CD14-positive monocyte (primary cell): ENCODE measurements around the gene ZBTB7C. TPM values are rescaled to one million over a fixed set of nuclear protein-coding genes. Genes with fewer than 3 reads are reported as not detected.

Experiments
- DNase-seq, 3 donors: peaks; one replicate each; pipeline ENCODE4 v3.0.0-alpha.2; 2011 to 2022
- H2AFZ ChIP-seq: 2 replicates; pipeline ENCODE4 v1.6.0; 2012; ENCODE audit warnings: mild to moderate bottlenecking, low read depth, low read length, inconsistent platforms; ENCODE audit not compliant: insufficient read depth, poor library complexity, severe bottlenecking
- H3K27ac ChIP-seq, 2 donors: 1 replicate in 1 of 2; 2 replicates in 1 of 2; pipeline ENCODE4 v1.5.1; 2012 to 2013; ENCODE audit warnings: low read length in 2 of 2, control low read depth in 1 of 2, inconsistent platforms in 1 of 2, low read depth in 1 of 2, mild to moderate bottlenecking in 1 of 2
- H3K27me3 ChIP-seq, 2 donors: one replicate each; pipeline versions ENCODE4 v1.6.0 to v1.6.1; 2011 to 2013; ENCODE audit warnings: low read length in 2 of 2; ENCODE audit not compliant: control insufficient read depth in 2 of 2, insufficient read depth in 2 of 2
- H3K36me3 ChIP-seq, 2 donors: replicated peaks in 1 of 2; 1 replicate in 1 of 2; 2 replicates in 1 of 2; pipeline versions ENCODE4 v1.5.1 to v1.6.1; 2012 to 2013; ENCODE audit warnings: low read length in 2 of 2, control low read depth in 1 of 2, inconsistent platforms in 1 of 2, mild to moderate bottlenecking in 1 of 2; ENCODE audit not compliant: insufficient read depth in 2 of 2, control insufficient read depth in 1 of 2
- H3K4me1 ChIP-seq, 2 donors: 1 replicate in 1 of 2; 2 replicates in 1 of 2; pipeline versions ENCODE4 v1.5.1 to v1.6.1; 2012 to 2013; ENCODE audit warnings: low read length in 2 of 2, control low read depth in 1 of 2, inconsistent platforms in 1 of 2, mild to moderate bottlenecking in 1 of 2, moderate library complexity in 1 of 2; ENCODE audit not compliant: insufficient read depth in 2 of 2, control insufficient read depth in 1 of 2
- H3K4me2 ChIP-seq: replicated peaks from 2 replicates; pipeline ENCODE3; 2012; ENCODE audit warnings: low read length, moderate library complexity, mild to moderate bottlenecking; ENCODE audit not compliant: poor library complexity, severe bottlenecking; ENCODE audit errors: extremely low read depth
- H3K4me3 ChIP-seq, 3 experiments: fragments of 200-600 bp in 1 of 3; sonication (generic) in 1 of 3; replicated peaks in 1 of 3; 1 replicate in 2 of 3; 2 replicates in 1 of 3; pipeline ENCODE4 v1.5.1; 2011 to 2013; ENCODE audit warnings: low read length in 3 of 3, mild to moderate bottlenecking in 3 of 3, control low read depth in 2 of 3, low read depth in 2 of 3, inconsistent platforms in 1 of 3, moderate library complexity in 1 of 3
- H3K79me2 ChIP-seq: 2 replicates; pipeline ENCODE4 v1.6.0; 2012; ENCODE audit warnings: mild to moderate bottlenecking, control low read depth, inconsistent platforms, low read length, moderate library complexity; ENCODE audit not compliant: insufficient read depth
- H3K9ac ChIP-seq: 2 replicates; pipeline ENCODE4 v1.6.0; 2017; ENCODE audit warnings: low read length, mild to moderate bottlenecking; ENCODE audit not compliant: insufficient read depth, poor library complexity, severe bottlenecking
- H3K9me3 ChIP-seq, 2 donors: replicated peaks in 1 of 2; 1 replicate in 1 of 2; 2 replicates in 1 of 2; pipeline versions ENCODE4 v1.5.1 to v1.6.1; 2012 to 2013; ENCODE audit warnings: low read length in 2 of 2, control low read depth in 1 of 2; ENCODE audit not compliant: control insufficient read depth in 1 of 2, insufficient read depth in 1 of 2
- H4K20me1 ChIP-seq: 2 replicates; pipeline ENCODE4 v1.6.0; 2012; ENCODE audit warnings: mild to moderate bottlenecking, low read length, control low read depth, moderate library complexity; ENCODE audit not compliant: insufficient read depth
- H3K27ac Mint-ChIP-seq, 7 donors: one replicate each; pipeline ENCODE4 v1.8.0; 2020; ENCODE audit warnings: mild to moderate bottlenecking in 7 of 7, mixed read lengths in 7 of 7, moderate library complexity in 6 of 7, inconsistent platforms in 2 of 7
- H3K27me3 Mint-ChIP-seq, 3 donors: one replicate each; pipeline ENCODE4 v1.8.0; 2021 to 2022; ENCODE audit warnings: low read depth in 3 of 3, mild to moderate bottlenecking in 3 of 3, mixed read lengths in 3 of 3, moderate library complexity in 3 of 3, inconsistent platforms in 1 of 3
- H3K36me3 Mint-ChIP-seq, 2 donors: one replicate each; pipeline ENCODE4 v1.8.0; 2020; ENCODE audit warnings: mixed read lengths in 2 of 2, inconsistent platforms in 1 of 2, mild to moderate bottlenecking in 1 of 2
- H3K4me1 Mint-ChIP-seq: one replicate; pipeline ENCODE4 v1.8.0; 2020; ENCODE audit warnings: mild to moderate bottlenecking, mixed read lengths
- H3K4me3 Mint-ChIP-seq, 2 donors: one replicate each; pipeline ENCODE4 v1.8.0; 2020; ENCODE audit warnings: mild to moderate bottlenecking in 2 of 2, mixed read lengths in 2 of 2, moderate library complexity in 1 of 2
- H3K9me3 Mint-ChIP-seq, 7 donors: one replicate each; pipeline ENCODE4 v1.8.0; 2020 to 2022; ENCODE audit warnings: mixed read lengths in 7 of 7, mild to moderate bottlenecking in 6 of 7, moderate library complexity in 6 of 7, inconsistent platforms in 2 of 7
- WGBS: methylation state at CpG from one replicate; pipeline ENCODE4 v1.1.5; 2013; ENCODE audit warnings: missing lambda C conversion rate; ENCODE audit not compliant: insufficient coverage; 5-methylcytosine and 5-hydroxymethylcytosine counted together
- intact Hi-C, 2 donors: fragments of 100-400 bp; cut with micrococcal nuclease; formaldehyde crosslinking; loops; one replicate each; pipeline versions ENCODE4 v1.15.0 to v1.15.1; 2023
- polyA plus RNA-seq, 3 donors: library from polyadenylated mRNA; depleted of rRNA in 1 of 3; unstranded in 2 of 3; stranded (reverse) in 1 of 3; fragments of 300-500 nt in 2 of 3; fragments of >200 nt in 1 of 3; fragmentation: Illumina TruSeq in 2 of 3; gene quantifications; 1 replicate in 2 of 3; 2 replicates in 1 of 3; pipeline ENCODE4 v1.2.3, GENCODE V29; 2012 to 2021
- TF ChIP-seq, protein P1 (sequence below): fragments of 200-600 bp; IDR thresholded peaks from one replicate; pipeline ENCODE4 v1.8.0; 2022; ENCODE audit warnings: antibody characterized with exemption, mild to moderate bottlenecking

ZBTB7C gene
- polyA plus RNA-seq, 3 donors: 0.03 to 0.09 TPM; not detected in 1

DNA sequence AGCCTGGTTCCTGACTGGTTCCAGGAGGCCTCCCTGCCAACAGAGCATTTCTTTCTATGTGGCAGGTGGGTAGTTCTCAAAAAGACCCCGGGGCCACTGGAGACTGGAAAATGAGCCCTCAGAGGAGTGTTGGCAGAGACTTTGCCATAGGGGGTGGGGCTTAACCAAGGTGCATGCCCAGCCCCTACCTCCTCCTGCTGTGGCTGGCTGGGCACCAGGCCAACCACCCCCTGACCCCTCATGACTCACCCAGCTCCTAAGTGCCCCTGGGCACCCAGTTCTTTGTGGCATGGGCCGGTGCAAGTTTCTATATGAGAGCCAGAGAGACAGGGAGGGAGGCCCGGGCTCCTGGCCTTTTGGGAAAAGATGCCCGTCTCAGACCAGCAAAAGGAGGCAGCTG is 380.5 kb downstream of the ZBTB7C start:
- Mint-ChIP-seq H3K27me3 (peaks cover 1 to 8% (median 3%) of the 10 kb centered on the region in 3 donors), H3K4me1 (no peaks in the 10 kb centered on the region), H3K36me3 (no peaks in the 10 kb centered on the region), H3K4me3 (no peak overlapping the region), H3K27ac (no peak overlapping the region), H3K9me3 (no peaks in the 10 kb centered on the region)
- Histone ChIP-seq H3K27ac (no peak overlapping the region), H3K9me3 (no peaks in the 10 kb centered on the region), H3K9ac (no peak overlapping the region), H3K27me3 (no peaks in the 10 kb centered on the region), H3K79me2 (no peaks in the 10 kb centered on the region), H3K36me3 (no peaks in the 10 kb centered on the region), H3K4me1 (no peaks in the 10 kb centered on the region), H2AFZ (no peak overlapping the region), H3K4me2 (no peak overlapping the region), H4K20me1 (no peaks in the 10 kb centered on the region), H3K4me3 (no peak overlapping the region)
- DNase-seq: no peak
- no CpG with 5 or more reads among the region's 4 CpGs for WGBS
- TF ChIP-seq, protein P1, sequence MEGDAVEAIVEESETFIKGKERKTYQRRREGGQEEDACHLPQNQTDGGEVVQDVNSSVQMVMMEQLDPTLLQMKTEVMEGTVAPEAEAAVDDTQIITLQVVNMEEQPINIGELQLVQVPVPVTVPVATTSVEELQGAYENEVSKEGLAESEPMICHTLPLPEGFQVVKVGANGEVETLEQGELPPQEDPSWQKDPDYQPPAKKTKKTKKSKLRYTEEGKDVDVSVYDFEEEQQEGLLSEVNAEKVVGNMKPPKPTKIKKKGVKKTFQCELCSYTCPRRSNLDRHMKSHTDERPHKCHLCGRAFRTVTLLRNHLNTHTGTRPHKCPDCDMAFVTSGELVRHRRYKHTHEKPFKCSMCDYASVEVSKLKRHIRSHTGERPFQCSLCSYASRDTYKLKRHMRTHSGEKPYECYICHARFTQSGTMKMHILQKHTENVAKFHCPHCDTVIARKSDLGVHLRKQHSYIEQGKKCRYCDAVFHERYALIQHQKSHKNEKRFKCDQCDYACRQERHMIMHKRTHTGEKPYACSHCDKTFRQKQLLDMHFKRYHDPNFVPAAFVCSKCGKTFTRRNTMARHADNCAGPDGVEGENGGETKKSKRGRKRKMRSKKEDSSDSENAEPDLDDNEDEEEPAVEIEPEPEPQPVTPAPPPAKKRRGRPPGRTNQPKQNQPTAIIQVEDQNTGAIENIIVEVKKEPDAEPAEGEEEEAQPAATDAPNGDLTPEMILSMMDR: no peak
- intact Hi-C loops: loop anchor here in 1 of 2 donors (10.0 kb wide), 1 partner anchor 416 kb away; no protein-coding TSS in a partner anchor

GRCh38 chr18:48028081-48028480 is 381.1 kb downstream of the ZBTB7C start:
- Mint-ChIP-seq H3K27ac (peak overlapping the region in 2 of 7 donors; percentile 33 to 50), H3K36me3 (no peaks in the 10 kb centered on the region), H3K27me3 (peaks cover under 1 to 5% (median 3%) of the 10 kb centered on the region in 3 donors), H3K4me3 (no peak overlapping the region), H3K9me3 (no peaks in the 10 kb centered on the region), H3K4me1 (no peaks in the 10 kb centered on the region)
- Histone ChIP-seq H4K20me1 (no peaks in the 10 kb centered on the region), H3K4me3 (no peak overlapping the region), H3K36me3 (no peaks in the 10 kb centered on the region), H3K27me3 (no peaks in the 10 kb centered on the region), H3K9ac (no peak overlapping the region), H3K4me2 (no peak overlapping the region), H3K9me3 (no peaks in the 10 kb centered on the region), H3K79me2 (no peaks in the 10 kb centered on the region), H2AFZ (peak overlapping the region; percentile 37), H3K4me1 (no peaks in the 10 kb centered on the region), H3K27ac (no peak overlapping the region)
- WGBS: 90% methylated on average over 2 of the region's 6 CpGs
- no peak for DNase-seq
- intact Hi-C loops: loop anchor here in 1 of 2 donors (10.0 kb wide), 1 partner anchor 417 kb away; no protein-coding TSS in a partner anchor
- TF ChIP-seq, protein P1: no peak
